Vagina (tissue), 2 donors: ENCODE data around the gene LRRFIP2. TPM values are rescaled to one million over a fixed set of nuclear protein-coding genes. Genes with fewer than 3 reads are reported as not detected.

Source experiments
- DNase-seq, 2 donors: peaks; one replicate each; pipeline ENCODE4 v3.0.0-alpha.2; 2017; ENCODE audit errors: extremely low spot score in 2 of 2
- H3K27ac ChIP-seq: fragments of 200-600 bp; sonication (generic); one replicate; pipeline ENCODE4 v1.5.1; 2019
- H3K27me3 ChIP-seq: fragments of 200-600 bp; sonication (generic); one replicate; pipeline ENCODE4 v1.5.1; 2019
- H3K36me3 ChIP-seq, 2 donors: fragments of 200-600 bp; sonication (generic); one replicate each; pipeline ENCODE4 v1.5.1; 2017 to 2019
- H3K4me1 ChIP-seq: fragments of 200-600 bp; sonication (generic); one replicate; pipeline ENCODE4 v1.5.1; 2019
- H3K4me3 ChIP-seq, 2 donors: fragments of 200-600 bp; sonication (generic); 1 replicate in 1 of 2; 2 replicates in 1 of 2; pipeline ENCODE4 v1.5.1; 2016 to 2019
- H3K9me3 ChIP-seq: fragments of 200-600 bp; sonication (generic); one replicate; pipeline ENCODE4 v1.5.1; 2019
- CTCF ChIP-seq, 3 experiments: fragments of 450-650 bp in 2 of 3; fragments of 200-600 bp in 1 of 3; sonication (generic) in 1 of 3; IDR thresholded peaks; one replicate each; pipeline ENCODE4 v1.5.1; 2017 to 2019; ENCODE audit warnings: antibody characterized with exemption in 3 of 3, mild to moderate bottlenecking in 2 of 3, moderate library complexity in 2 of 3
- POLR2A ChIP-seq, 2 donors: fragments of 450-650 bp; IDR thresholded peaks; one replicate each; pipeline ENCODE4 v1.6.1; 2017; ENCODE audit warnings: antibody characterized with exemption in 2 of 2, mild to moderate bottlenecking in 2 of 2, moderate library complexity in 2 of 2
- POLR2AphosphoS5 ChIP-seq, 2 donors: sonication (generic); formaldehyde crosslinking; IDR thresholded peaks; one replicate each; pipeline ENCODE4 v1.9.0; 2017; ENCODE audit warnings: antibody characterized with exemption in 2 of 2, mild to moderate bottlenecking in 2 of 2, low read depth in 1 of 2; ENCODE audit not compliant: insufficient read depth in 1 of 2
- intact Hi-C: fragments of 100-400 bp; cut with DNase I; formaldehyde crosslinking; loops from one replicate; pipeline ENCODE4 v1.15.1; 2023
- total RNA-seq: library from RNA; depleted of rRNA; stranded (reverse); fragments of >200 nt; gene quantifications from one replicate; pipeline ENCODE4 v1.2.3, GENCODE V29; 2016

The LRRFIP2 gene
- total RNA-seq, 1 donor from 2014 or later = 74.2 TPM

GRCh38 chr3:37031096-37031682, 143.2 kb downstream of the LRRFIP2 start:
- intact Hi-C loops = no loop called here
- Histone ChIP-seq H3K9me3 (no peaks in the 10 kb centered on the region), H3K27me3 (no peaks in the 10 kb centered on the region), H3K4me1 (peaks cover 15% of the 10 kb centered on the region), H3K4me3 (no peak overlapping the region), H3K36me3 (peaks cover 0 to 42% of the 10 kb centered on the region in 2 donors), H3K27ac (peak overlapping the region; percentile 25)
- no peak for DNase-seq
- TF ChIP-seq POLR2A (IDR thresholded peaks at IDR 0.05) (no peak), POLR2AphosphoS5 (IDR thresholded peaks at IDR 0.05; ENCODE audit: insufficient read depth in 1 of 2, low read depth in 1 of 2) (no peak), CTCF (IDR thresholded peaks at IDR 0.05) (no peak)

- Histone ChIP-seq H3K4me3 (no peak overlapping the region), H3K9me3 (no peaks in the 10 kb centered on the region), H3K4me1 (peaks cover 15% of the 10 kb centered on the region), H3K27me3 (no peaks in the 10 kb centered on the region), H3K36me3 (peaks cover 0 to 39% of the 10 kb centered on the region in 2 donors), H3K27ac (peak overlapping the region; percentile 25)
- intact Hi-C loops = no loop called here
- TF ChIP-seq POLR2A (IDR thresholded peaks at IDR 0.05) (no peak), POLR2AphosphoS5 (IDR thresholded peaks at IDR 0.05; ENCODE audit: insufficient read depth in 1 of 2, low read depth in 1 of 2) (no peak), CTCF (IDR thresholded peaks at IDR 0.05) (no peak)
- no peak for DNase-seq
Measured at GRCh38 chr3:37030588-37030987, 143.8 kb downstream of the LRRFIP2 start.

GRCh38 chr3:37029516-37030163, 144.7 kb downstream of the LRRFIP2 start:
- DNase-seq = no peak
- Histone ChIP-seq H3K9me3 (no peaks in the 10 kb centered on the region), H3K27me3 (no peaks in the 10 kb centered on the region), H3K27ac (peak overlapping the region; percentile 16), H3K4me1 (peaks cover 15% of the 10 kb centered on the region), H3K4me3 (no peak overlapping the region), H3K36me3 (peaks cover 0 to 37% of the 10 kb centered on the region in 2 donors)
- intact Hi-C loops = loop anchor here (10.0 kb wide), 1 partner anchor 185 kb away; no protein-coding TSS in a partner anchor
- no peak for TF ChIP-seq POLR2AphosphoS5 (IDR thresholded peaks at IDR 0.05; ENCODE audit: insufficient read depth in 1 of 2, low read depth in 1 of 2)
- no peak for TF ChIP-seq CTCF (IDR thresholded peaks at IDR 0.05)
- TF ChIP-seq POLR2A (IDR thresholded peaks at IDR 0.05) = no peak

DNA sequence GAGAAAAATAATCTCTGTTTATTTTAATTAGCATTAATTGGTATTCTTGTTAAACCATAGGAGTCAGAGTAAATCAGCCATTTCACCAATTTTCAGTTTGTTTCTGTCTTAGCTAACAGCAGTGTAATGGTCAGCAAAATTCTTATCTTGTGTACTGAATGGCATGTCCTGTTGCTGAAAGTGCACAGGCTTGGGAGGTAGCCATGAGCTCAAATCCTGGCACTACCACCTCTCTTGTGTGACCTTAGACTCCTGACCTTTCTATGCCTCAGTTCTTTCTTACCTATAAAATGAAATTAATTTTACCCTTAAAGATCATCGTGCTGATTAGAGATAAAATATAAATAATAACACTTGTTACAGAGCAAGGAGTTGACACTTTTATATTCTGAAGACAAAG, 145.3 kb downstream of the LRRFIP2 start:
- no peak for DNase-seq
- H3K4me3 ChIP-seq = no peak overlapping the region
- TF ChIP-seq CTCF (IDR thresholded peaks at IDR 0.05) (no peak), POLR2A (IDR thresholded peaks at IDR 0.05) (no peak), POLR2AphosphoS5 (IDR thresholded peaks at IDR 0.05; ENCODE audit: insufficient read depth in 1 of 2, low read depth in 1 of 2) (no peak)
- H3K27me3 ChIP-seq = no peaks in the 10 kb centered on the region
- H3K9me3 ChIP-seq = no peaks in the 10 kb centered on the region
- peaks cover 15% of the 10 kb centered on the region for H3K4me1 ChIP-seq
- intact Hi-C loops = loop anchor here (10.0 kb wide), 1 partner anchor 186 kb away; no protein-coding TSS in a partner anchor
- peaks cover 0 to 37% of the 10 kb centered on the region in 2 donors for H3K36me3 ChIP-seq
- H3K27ac ChIP-seq = no peak overlapping the region

DNA sequence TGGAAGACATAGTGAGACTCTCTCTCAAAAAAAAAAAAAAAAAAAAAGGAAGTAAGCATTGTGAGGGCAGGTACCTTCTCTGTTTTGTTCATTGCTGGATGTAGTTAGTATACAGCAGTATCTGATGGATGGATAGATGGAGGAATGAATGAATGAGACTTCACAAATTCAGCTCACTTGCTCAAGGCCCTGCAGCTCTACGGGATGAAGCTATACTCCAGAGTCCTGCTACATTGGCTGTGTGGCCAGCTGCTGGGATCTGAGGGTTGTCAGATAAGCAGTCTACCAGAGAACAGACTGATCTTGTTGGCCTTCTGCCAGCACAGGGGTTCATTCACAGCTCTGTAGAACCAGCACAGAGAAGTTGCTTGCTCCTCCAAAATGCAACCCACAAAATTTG, 146.1 kb downstream of the LRRFIP2 start:
- H3K4me3 ChIP-seq = no peak overlapping the region
- H3K4me1 ChIP-seq = peaks cover 15% of the 10 kb centered on the region
- intact Hi-C loops = loop anchor here (10.0 kb wide), 1 partner anchor 186 kb away; no protein-coding TSS in a partner anchor
- H3K36me3 ChIP-seq = peaks cover 0 to 37% of the 10 kb centered on the region in 2 donors
- no peak overlapping the region for H3K27ac ChIP-seq
- TF ChIP-seq CTCF (IDR thresholded peaks at IDR 0.05) (no peak), POLR2A (IDR thresholded peaks at IDR 0.05) (no peak), POLR2AphosphoS5 (IDR thresholded peaks at IDR 0.05; ENCODE audit: insufficient read depth in 1 of 2, low read depth in 1 of 2) (no peak)
- H3K9me3 ChIP-seq = no peaks in the 10 kb centered on the region
- no peaks in the 10 kb centered on the region for H3K27me3 ChIP-seq
- DNase-seq = no peak
